NCI-H2107 treated with DMSO at 0.1 percent for 48 hours (cell line): ENCODE measurements around the gene STYXL1.
"Not testable (repeated sequence)": the region's sequence is repeated elsewhere in the genome, so short reads cannot be mapped to it uniquely, and the experiment has no call there.

Source experiments
- DNase-seq: peaks from one replicate; lab custom pipeline; 2025; ENCODE audit not compliant: unreplicated experiment; lab: John Stamatoyannopoulos, UW

The STYXL1 gene

DNA sequence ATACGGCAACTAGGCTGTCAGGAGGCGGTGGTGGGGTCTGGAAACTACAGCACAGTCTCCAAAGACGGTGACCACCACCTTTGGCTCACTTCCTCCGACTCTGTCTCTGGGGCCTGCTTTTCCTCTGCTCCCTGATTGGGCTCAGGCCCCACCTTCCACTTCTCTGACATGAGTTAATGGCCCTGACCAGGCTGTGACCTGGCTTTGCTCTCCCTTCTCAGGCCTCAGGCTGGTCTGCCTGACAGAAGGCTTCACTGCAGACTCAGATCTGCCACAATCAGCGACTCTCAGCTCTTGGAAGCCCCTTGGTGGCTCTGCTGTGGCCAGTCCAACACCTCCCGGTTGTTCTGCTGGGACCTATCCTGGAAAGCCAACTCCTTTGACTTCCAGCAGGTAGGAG, 7.7 kb downstream of the STYXL1 start:
- no peak for DNase-seq

DNA sequence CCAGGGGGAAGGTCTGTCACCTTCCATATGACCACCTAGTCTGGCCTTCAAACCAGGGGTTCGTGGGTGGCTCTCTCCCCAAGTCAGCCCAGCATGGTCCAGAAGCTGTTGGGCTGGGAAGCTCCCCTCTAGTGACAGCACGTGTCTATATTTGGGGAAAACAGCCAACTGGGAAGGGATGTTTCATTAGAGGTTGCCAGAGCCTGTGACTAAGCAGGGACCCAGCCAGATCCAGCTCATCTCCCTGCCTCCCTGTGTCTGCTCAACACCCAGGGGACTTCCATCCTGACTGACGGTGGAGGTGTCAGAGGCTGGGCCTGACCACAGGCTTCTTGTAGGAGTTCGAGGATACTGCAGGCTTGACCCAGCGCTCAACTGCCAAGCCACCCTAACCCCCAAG, 10.5 kb downstream of the STYXL1 start:
- DNase-seq, result no peak

DNA sequence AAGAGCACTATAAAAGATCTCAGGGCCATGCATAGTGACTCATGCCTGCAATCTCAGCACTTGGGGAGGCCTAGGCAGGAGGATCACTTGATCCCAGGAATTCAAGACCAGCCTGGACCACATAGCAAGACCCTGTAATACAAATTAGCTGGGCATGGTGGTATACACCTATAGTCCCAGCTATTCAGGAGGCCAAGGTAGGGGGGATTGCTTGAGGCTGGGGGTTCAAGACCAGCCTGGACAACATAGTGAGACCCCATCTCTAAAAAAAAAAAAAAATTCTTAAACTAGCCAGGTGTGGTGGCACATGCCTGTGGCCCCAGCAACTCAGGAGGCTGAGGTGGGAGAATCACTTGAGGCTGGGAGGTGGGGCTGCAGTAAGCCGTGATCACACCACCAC, 15.8 kb downstream of the STYXL1 start:
- DNase-seq, result no peak

DNA sequence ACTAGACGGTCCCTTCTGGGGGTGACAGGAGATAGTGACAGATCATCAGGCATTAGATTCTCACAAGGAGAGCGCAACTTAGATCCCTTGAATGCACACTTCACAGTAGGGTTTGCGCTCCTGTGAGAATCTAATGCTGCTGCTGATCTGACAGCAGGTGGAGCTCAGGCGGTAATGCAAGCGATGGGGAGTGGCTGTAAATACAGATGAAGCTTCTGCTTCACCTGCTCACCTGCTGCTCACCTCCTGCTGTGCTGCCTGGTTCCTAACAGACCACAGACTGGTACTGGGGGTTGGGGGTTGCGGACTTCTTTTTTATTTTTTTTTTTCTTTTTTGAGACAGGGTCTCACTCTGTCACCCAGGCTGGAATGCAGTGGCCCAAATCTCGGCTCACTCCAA, 18.1 kb downstream of the STYXL1 start:
- DNase-seq, result peak; percentile 35

DNA sequence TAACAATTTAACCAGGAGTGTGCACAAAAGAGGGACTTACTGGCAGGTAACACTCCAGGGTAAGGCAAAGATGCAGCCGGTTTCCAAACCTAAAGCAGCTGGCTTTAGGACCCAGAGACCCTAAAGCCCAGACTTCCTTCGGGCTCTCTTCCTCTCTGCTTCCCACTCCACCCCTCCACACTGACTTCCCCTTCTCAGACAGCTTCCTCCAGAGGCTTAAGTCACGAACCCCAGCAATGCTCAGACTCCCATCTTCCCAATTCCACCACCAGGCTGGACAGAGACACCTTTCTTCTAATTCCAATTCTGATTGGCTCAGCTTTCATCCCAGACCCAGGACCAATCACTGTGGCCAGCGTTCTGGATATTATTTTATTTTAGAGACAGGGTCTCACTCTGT, 24.8 kb downstream of the STYXL1 start:
- DNase-seq, result no peak

DNA sequence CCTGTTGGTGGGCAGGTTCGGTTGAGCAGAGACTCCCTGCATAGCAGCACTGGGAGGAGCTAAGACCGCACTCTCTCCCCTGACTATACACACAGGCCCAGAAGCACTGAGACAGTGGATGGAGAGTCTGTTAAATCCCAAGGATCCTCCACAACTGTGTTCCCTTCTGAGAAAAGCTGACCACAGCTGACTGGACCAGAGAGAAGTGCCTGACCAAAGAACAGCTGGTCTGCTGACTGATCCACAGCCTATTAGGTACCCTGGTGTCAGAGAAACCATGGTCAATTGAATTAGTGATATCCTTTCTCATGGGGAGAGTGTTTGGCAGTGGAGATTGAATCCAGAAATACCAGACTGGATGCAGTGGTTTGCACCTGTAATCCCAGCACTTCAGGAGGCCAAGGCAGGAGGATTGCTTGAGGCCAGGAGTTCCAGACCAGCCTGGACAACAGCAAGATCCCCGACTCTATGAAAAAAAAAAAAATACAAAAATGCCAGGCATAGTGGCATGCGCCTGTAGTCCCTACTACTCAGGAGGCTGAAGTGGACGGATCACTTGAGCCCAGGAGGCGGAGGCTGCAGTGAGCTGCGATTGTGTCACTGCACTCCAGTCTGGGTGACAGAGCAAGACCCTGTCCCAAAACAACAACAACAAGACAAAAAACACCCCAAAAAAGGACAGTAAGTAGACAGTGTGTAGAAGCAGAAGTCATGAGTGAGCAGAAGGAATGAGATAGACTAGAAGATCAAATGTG, 25.6 kb downstream of the STYXL1 start:
- no peak for DNase-seq

DNA sequence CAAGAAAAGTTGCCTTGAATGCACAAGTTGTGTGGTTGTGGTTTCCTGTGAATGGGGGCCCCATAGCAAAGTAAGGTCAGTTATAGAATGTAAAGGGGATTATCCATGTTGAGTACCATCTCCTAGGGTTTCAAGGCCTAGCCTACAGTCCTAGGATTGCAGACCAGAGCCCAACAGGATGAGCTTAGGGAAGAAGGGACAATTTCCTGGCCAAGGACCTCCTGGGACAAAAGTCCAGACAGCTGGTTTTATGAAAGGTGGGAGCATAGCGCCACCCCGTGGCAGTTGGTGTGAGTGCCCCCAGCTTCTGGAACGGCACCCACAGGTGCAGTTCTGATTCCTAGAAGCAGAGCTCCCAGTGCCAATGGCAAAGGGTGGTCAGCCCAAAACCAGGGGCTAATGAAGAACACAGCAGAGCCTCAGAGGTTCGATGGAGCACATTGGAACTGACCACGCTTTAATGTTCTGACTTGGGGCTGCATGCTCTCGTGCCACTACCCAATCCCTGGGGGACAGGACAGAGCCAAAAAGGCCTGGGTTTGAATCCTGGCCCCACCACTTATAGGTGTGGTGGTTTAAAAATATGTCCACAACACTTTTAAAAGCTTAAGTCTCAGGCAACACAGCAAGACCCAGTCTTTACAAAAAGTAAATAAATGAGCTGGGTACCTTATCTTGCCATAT, 27.6 kb downstream of the STYXL1 start:
- peak; percentile 37 for DNase-seq

DNA sequence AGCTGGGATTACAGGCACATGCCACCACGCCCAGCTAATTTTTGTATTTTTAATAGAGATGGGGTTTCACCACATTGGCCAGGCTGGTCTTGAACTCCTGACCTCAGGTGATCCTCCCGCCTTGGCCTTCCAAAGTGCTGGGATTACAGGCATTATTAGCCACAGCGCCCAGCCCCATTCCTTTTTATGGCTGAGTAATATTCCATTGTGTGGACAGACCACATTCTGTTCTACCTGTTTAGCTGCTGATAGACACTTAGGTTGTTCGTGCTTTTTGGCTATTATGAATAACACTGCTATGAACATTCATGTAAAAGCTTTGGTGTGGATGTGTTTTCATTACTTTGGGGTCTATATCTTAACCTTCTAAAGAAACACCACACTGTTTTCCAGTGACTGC, 29.3 kb downstream of the STYXL1 start:
- DNase-seq, result not testable (repeated sequence)

DNA sequence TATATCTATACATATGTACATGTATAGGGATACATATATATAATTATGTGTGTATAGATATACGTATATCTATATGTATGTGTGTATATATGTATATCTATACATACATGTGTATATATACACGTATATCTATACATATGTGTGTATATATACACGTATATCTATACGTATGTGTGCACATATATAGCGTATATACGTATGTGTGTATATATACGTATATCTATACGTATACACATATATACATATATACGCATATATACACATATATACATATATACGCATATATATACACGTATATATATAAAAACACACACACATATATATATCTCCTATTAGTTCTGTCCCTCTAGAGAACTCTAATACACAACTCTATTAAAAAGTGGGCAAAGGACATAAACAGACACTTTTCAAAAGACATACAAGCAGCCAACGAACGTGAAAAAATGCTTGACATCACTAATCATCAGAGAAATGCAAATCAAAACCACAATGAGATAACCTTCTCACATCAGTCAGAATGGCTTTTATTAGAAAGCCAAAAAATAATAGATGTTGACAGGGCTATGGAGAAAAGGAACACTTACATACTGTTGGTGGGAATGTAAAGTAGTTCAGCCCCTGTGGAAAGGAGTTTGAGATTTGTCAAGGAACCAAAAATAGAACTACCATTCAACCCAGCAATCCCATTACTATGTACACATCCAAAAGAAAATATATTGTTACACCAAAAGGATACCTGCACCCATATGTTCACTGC, 31.4 kb downstream of the STYXL1 start:
- no peak for DNase-seq

DNA sequence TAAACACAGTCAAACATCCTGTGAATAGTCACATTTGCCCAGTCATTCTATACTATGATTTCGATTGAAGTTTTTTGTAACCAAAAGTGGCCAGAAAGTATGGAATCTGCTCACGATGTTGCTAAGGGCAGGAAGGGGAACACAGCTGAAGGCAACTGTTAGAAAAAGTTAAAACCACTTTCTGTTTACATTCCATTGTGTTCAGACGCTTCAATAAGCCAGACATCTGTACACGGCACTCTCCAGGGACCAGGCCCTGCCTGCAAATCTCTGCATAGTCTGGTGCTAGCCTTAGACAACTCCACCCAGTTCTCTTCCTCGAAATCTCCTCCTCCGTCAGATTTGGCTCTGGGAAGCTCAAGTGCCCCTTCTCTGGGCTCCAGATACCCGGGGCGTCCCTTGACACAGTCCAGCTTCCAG, 36.3 kb downstream of the STYXL1 start:
- no peak for DNase-seq

DNA sequence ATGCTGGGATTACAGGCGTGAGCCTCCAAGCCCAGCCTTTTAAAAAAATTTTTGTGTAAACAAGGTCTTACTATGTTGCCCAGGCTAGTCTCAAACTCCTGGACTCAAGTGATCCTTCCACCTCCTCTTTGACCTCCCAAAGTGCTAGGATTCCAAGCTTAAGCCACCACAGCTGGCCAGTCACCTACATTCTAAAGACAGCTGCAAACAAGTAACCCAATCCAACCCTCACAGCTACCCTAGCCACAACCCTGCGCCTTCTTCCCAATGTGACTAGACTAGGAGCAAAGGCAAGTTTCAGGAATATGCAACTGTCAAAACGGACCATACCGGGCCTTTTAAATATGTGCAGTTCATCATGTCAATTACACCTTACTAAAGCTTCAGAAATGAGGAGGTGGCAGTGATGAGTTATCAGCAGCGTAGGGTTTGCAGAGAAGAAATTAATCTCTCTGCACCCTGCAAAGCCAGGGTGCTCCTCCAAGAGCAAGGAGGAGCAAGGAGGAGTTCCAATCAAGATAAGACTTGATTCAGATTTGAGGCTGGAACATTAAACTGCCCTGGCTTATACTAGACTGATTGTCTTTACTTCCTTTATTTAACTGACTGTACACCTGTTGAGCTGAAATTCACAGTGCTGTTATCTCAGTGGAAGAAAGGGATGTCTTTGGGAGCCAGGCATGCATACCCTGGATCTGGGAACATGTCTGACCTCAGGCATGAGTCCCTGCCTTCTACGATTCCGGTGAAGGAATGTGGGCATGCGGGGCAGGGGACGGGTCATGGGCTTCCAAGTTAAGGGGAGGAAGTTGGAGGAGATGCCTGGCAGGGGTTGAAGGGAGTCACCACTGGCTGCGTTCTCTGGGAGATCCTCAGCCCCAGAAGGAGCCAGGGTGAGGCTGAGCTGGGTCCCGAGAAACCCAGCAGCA, 37.9 kb downstream of the STYXL1 start:
- no peak for DNase-seq

DNA sequence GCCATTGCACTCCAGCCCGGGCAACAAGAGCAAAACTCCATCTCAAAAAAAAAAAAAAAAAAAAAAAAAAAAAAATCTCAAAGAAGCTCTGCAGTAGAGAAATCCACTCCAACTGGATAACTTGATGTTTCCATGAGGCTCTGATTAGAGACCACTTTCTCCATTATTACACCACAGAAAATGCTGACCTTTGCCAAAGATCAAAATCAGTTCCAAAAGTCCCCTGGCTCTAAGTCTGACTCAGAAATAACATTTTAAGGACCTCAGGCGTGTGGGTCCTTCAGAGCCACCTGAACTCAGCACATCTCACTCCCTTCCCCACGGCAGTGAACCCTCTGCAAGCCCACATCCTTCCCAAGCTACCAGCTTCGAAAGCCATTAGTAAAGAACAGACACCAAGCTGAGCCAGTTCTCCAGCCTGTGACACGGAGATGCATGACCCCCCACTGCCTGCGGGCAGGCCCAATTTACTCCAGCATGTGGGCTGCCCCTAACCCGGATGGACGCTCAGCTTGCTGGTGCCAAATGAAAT, 39.6 kb downstream of the STYXL1 start:
- no peak for DNase-seq

DNA sequence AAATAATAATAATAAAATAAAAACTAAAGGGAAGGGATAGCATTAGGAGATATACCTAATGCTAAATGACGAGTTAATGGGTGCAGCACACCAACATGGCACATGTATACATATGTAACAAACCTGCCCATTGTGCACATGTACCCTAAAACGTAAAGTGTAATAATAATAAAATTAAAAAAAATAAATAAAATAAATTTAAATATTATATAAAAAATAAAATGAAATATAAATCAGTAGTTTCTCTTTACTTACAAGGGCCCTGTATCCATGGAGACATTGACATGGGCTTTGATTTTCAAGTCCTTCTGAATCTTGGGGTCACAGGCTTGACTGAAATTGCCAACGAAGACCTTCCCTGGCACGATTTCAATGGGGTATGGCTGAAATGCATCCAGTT, 42.8 kb downstream of the STYXL1 start:
- not testable (repeated sequence) for DNase-seq

DNA sequence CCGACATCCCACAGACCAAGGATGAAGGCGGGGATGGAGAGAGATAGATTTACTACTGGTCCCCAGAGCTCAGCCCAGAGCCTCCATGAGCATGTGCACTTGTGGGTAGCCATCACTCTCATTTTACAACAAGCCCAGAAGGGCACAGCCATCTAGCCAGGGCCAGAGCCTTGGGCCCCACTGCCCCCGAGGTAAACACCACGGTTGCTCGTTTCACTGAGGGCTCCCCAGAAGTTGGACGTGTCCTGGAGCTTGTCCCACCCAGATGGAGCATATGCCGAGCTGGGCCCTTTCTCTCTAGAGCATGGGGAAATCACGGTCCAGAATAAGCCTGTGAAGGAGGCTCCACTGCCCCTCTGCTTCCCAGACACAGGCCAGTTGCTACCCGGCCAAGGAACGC, 44.4 kb downstream of the STYXL1 start:
- DNase-seq, result no peak

DNA sequence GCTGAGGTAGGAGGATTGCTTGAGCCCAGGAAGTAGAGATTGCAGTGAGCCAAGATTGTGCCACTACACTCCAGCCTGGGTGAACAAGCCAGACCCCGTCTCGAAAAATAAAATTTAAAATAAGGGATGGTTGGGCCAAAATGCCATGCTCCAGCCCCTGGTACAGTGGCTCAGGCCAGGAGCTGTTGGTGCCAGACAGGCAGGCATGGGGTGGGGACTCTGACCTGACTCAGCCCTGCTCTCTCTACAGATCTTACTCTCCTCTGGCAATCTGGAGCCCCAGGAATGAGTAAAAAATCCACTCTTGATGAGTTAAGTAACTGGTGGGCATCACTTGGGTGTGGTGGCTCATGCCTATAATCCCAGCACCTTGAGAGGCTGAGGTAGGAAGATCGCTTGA, 45.0 kb downstream of the STYXL1 start:
- DNase-seq, result no peak

DNA sequence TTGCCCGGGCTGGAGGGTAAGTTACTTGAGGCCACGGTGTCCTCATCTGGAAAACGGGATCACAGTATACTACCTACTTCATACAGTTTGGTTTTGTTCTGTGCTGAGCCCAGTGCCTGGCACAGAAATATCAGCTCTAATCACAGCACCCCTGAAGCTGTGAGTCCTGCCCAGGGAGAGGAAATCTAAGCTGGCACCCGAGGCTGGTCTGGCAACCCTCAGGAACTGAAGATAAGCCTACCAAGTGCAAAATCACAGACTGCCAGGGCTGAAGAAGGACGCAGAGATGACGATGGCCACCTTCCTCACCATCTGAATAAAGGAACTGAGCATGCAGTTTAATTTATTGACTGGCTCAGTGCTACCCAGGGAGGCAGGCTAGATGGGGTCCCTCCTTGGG, 45.7 kb downstream of the STYXL1 start:
- DNase-seq, result no peak

DNA sequence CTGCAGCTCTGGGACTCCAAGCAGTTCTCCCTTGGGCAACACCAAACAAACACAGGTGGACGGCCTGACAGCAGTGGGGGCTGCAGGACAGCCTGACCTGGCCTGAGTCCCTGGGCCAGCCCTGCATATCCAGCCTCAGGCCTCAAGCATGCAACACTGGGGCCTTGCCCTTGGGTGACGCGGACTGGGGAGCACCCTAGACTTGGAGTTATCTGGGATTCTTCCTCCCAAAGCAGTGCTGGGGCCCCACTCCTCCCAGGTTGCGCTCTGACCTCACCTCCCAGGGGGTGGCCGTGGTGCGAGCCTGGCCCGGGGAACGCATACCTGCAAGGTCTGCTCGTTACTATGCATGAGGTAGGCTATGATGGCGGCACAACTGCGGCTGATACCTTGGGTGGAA, 47.2 kb downstream of the STYXL1 start:
- DNase-seq, result no peak

DNA sequence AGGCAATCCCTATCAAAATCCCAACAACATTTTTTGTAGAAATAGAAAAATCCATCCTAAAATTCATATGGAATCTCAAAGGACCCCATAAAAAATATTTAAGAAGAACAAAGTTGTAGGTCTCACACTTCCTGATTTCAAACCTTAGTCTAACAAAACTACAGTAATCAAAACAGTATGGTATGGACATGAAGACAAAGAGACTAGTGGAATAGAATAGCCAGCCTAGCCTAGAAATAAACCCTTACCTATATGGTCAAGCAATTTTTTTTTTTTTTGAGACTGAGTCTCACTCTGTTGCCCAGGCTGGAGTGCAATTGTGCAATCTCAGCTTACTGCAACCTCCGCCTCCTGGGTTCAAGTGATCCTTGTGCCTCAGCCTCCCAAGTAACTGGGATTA, 49.8 kb downstream of the STYXL1 start:
- DNase-seq, result no peak

DNA sequence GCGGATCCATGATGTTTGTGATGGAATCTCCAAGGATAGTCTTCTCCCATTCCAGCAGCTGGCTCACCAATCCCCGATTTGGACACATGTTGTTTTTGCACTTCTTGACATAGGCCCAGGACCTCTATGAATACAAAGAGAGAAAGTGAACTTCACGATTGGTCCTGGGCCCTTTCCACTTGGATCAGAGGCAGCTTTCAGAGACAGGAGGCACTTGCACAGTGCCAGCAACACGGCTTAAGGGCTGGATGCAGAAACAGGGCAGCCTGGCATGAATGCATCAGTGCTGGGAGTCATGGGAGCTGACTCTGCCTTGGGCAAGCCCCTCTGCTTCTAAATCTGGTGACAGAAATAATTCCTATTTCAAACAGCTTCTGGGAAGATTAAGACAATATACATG, 51.3 kb downstream of the STYXL1 start:
- DNase-seq, result no peak

DNA sequence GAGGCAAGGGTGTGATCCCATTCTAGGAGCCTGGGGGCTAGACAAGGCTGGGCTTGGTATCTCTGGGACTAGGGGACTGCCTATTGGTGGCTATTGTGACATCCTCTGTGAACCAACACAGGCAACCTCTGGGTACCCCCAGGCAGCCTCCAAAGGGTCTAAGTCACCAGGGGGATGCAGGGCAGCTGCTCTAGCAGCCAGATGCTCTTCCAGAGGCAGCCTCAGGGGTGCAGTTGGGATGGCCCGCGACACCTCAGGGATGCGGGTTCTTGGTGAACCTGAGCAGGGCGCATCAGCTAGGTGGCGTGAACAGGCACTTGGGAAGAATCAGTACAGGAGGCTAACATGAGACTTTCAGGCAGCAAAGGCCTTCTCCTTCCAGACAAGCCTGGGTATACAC, 51.8 kb downstream of the STYXL1 start:
- DNase-seq, result no peak

DNA sequence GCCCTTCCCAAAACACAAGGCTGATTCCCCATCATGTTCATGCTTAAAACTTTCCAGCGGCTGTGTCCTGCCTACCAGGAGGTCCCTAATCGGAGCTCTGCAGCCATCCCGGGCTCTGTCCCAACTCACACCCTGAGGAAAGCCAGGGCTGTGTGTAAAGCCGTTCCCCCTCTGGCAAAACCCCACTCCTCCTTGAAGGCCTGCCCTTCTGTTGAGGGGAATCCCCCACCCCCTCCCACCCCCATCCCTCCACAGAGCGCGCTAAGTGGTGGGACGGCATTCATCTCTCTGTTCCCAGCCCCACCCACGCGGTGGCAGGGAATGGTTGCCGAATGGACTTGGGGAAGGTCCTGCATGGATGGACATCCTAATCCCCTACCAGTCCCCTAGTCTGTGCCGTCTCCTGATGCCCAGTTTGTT, 52.7 kb downstream of the STYXL1 start:
- no peak for DNase-seq
